Measurements from ENCODE around the gene HDAC4.

Gene HDAC4

DNA sequence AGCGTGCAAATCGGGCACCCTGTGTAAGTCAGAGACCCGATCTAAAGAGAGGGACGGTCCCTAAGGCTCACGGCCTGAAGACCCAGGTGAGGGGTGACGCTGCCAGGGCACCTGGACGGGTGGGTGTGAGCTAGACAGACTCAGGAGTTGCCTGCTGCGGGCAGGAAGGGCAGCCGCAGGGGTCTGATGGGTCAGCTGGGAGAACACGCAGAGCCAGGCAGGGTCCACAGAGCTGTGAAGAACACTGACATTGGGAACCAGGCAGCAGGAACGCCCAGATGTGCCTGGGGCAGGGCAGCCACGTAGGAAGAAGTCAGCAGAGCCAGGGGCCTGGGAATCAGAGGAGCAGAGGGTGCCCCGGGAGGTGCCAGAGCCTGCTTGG, 25.9 kb downstream of the HDAC4 start:
- H3K4me3 ChIP-seq (ENCODE audit: insufficient read depth, low read length, poor library complexity, severe bottlenecking): no peak overlapping the region
- H3K4me2 ChIP-seq (ENCODE audit: low read depth, low read length, poor library complexity, severe bottlenecking): no peak overlapping the region
- no peak overlapping the region for H3K9ac ChIP-seq (ENCODE audit: low read length)
- H3K27me3 ChIP-seq (ENCODE audit: low read length): no peaks in the 10 kb centered on the region
- TF ChIP-seq, protein P1, sequence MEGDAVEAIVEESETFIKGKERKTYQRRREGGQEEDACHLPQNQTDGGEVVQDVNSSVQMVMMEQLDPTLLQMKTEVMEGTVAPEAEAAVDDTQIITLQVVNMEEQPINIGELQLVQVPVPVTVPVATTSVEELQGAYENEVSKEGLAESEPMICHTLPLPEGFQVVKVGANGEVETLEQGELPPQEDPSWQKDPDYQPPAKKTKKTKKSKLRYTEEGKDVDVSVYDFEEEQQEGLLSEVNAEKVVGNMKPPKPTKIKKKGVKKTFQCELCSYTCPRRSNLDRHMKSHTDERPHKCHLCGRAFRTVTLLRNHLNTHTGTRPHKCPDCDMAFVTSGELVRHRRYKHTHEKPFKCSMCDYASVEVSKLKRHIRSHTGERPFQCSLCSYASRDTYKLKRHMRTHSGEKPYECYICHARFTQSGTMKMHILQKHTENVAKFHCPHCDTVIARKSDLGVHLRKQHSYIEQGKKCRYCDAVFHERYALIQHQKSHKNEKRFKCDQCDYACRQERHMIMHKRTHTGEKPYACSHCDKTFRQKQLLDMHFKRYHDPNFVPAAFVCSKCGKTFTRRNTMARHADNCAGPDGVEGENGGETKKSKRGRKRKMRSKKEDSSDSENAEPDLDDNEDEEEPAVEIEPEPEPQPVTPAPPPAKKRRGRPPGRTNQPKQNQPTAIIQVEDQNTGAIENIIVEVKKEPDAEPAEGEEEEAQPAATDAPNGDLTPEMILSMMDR (IDR thresholded peaks at IDR 0.05; ENCODE audit: insufficient read depth, low read length, poor library complexity, severe bottlenecking): no peak
- no peaks in the 10 kb centered on the region for H3K9me2 ChIP-seq (replicated peaks; ENCODE audit: insufficient read depth, low read length)
- H3K36me3 ChIP-seq (ENCODE audit: low read length): no peaks in the 10 kb centered on the region
- H2AFZ ChIP-seq (ENCODE audit: low read depth, low read length, severe bottlenecking): no peak overlapping the region
- no peaks in the 10 kb centered on the region for H3K79me2 ChIP-seq (ENCODE audit: insufficient read depth, low read length)
- H3K9me3 ChIP-seq (ENCODE audit: insufficient read depth, low read length): no peaks in the 10 kb centered on the region
- no peaks in the 10 kb centered on the region for H3F3A ChIP-seq (ENCODE audit: insufficient read depth)
- no peak overlapping the region for H3K27ac ChIP-seq (ENCODE audit: low read depth, low read length)
- no peaks in the 10 kb centered on the region for H4K20me1 ChIP-seq (ENCODE audit: low read depth, low read length)

DNA sequence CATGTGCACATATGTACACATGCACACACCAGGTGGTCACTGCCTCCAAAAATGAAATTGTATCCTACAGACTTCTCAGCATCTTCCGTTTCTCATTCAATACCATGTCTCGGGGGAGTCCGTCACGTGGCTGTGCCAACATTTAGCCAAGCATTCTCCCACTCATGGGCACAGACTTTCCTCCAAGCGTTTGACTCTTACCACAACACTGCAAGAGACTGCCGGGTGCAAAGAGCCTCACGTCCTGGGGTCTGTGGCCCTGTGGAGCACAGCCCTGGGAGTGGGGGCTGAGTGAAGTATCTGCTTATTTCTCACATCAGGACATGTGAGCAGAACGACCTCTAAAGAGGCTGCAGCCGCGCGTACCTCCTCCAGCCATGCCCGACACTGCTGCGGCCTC, 28.0 kb downstream of the HDAC4 start:
- Histone ChIP-seq H2AFZ (ENCODE audit: low read depth, low read length, severe bottlenecking) (no peak overlapping the region), H3K27ac (ENCODE audit: low read depth, low read length) (no peak overlapping the region), H3K27me3 (ENCODE audit: low read length) (no peaks in the 10 kb centered on the region), H3K9me3 (ENCODE audit: insufficient read depth, low read length) (no peaks in the 10 kb centered on the region), H3K9me2 (replicated peaks; ENCODE audit: insufficient read depth, low read length) (no peaks in the 10 kb centered on the region), H3K4me3 (ENCODE audit: insufficient read depth, low read length, poor library complexity, severe bottlenecking) (no peak overlapping the region), H3F3A (ENCODE audit: insufficient read depth) (no peaks in the 10 kb centered on the region), H3K4me2 (ENCODE audit: low read depth, low read length, poor library complexity, severe bottlenecking) (no peak overlapping the region), H3K9ac (ENCODE audit: low read length) (no peak overlapping the region), H3K79me2 (ENCODE audit: insufficient read depth, low read length) (no peaks in the 10 kb centered on the region), H3K36me3 (ENCODE audit: low read length) (no peaks in the 10 kb centered on the region), H4K20me1 (ENCODE audit: low read depth, low read length) (no peaks in the 10 kb centered on the region)
- no peak for TF ChIP-seq EZH2phosphoT487 (conservative IDR thresholded peaks at IDR 0.05; ENCODE audit: low read length)
- TF ChIP-seq, protein P1 (IDR thresholded peaks at IDR 0.05; ENCODE audit: insufficient read depth, low read length, poor library complexity, severe bottlenecking): no peak

GRCh38 chr2:239371726-239372686, 28.8 kb downstream of the HDAC4 start:
- H3K36me3 ChIP-seq (ENCODE audit: low read length): no peaks in the 10 kb centered on the region
- no peaks in the 10 kb centered on the region for H3F3A ChIP-seq (ENCODE audit: insufficient read depth)
- no peak overlapping the region for H2AFZ ChIP-seq (ENCODE audit: low read depth, low read length, severe bottlenecking)
- H3K4me3 ChIP-seq (ENCODE audit: insufficient read depth, low read length, poor library complexity, severe bottlenecking): no peak overlapping the region
- no peaks in the 10 kb centered on the region for H3K9me3 ChIP-seq (ENCODE audit: insufficient read depth, low read length)
- no peaks in the 10 kb centered on the region for H3K79me2 ChIP-seq (ENCODE audit: insufficient read depth, low read length)
- no peak overlapping the region for H3K4me2 ChIP-seq (ENCODE audit: low read depth, low read length, poor library complexity, severe bottlenecking)
- H3K9me2 ChIP-seq (replicated peaks; ENCODE audit: insufficient read depth, low read length): no peaks in the 10 kb centered on the region
- no peak overlapping the region for H3K9ac ChIP-seq (ENCODE audit: low read length)
- TF ChIP-seq, protein P1 (IDR thresholded peaks at IDR 0.05; ENCODE audit: insufficient read depth, low read length, poor library complexity, severe bottlenecking): no peak
- no peak for TF ChIP-seq EZH2phosphoT487 (conservative IDR thresholded peaks at IDR 0.05; ENCODE audit: low read length)
- H3K27ac ChIP-seq (ENCODE audit: low read depth, low read length): no peak overlapping the region
- no peaks in the 10 kb centered on the region for H3K27me3 ChIP-seq (ENCODE audit: low read length)
- no peaks in the 10 kb centered on the region for H4K20me1 ChIP-seq (ENCODE audit: low read depth, low read length)
